Measurements from ENCODE around the gene CIB4. TPM values are rescaled to one million over a fixed set of nuclear protein-coding genes. Genes with fewer than 3 reads are reported as not detected.

The CIB4 gene
- total RNA-seq, 1 experiment from 2014 or later: not detected

DNA sequence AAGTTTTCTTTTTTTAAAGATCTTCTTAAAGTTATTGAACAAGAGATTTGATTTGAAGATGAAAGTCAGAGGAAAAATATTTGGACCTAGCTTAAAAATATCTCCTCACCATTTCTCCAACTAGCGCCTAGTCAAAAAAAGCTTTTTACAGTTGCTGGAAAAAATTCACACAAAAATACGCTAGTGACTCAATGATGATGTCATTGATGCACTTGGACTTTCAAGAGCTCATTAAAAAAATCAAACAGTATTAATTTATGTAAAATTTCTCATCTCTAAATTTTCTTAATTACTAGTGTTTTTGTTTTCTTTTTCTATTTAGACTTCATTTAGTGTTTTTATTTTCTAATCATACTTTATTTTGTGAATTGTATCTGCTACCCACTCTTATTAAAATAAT, 41.8 kb downstream of the CIB4 start:
- Mint-ChIP-seq H3K9me3 (ENCODE audit: unreplicated experiment) (no peaks in the 10 kb centered on the region), H3K4me1 (ENCODE audit: low read depth, unreplicated experiment) (no peaks in the 10 kb centered on the region), H3K4me3 (ENCODE audit: unreplicated experiment) (no peak overlapping the region), H3K36me3 (ENCODE audit: insufficient read depth, unreplicated experiment) (no peaks in the 10 kb centered on the region), H3K27me3 (ENCODE audit: insufficient read depth, unreplicated experiment) (peaks cover 17% of the 10 kb centered on the region), H3K27ac (ENCODE audit: unreplicated experiment) (no peak overlapping the region)
- Histone ChIP-seq H3K36me3 (ENCODE audit: control insufficient read depth, insufficient read depth, low read length) (no peaks in the 10 kb centered on the region), H3K4me1 (no peaks in the 10 kb centered on the region), H3K9me3 (no peaks in the 10 kb centered on the region), H3K27me3 (replicated peaks; ENCODE audit: control insufficient read depth, insufficient read depth, low read length) (no peaks in the 10 kb centered on the region), H3K4me3 (ENCODE audit: low read depth, low read length) (no peak overlapping the region)
- POLR2A ChIA-PET: no interaction called here
- intact Hi-C loops (cut with micrococcal nuclease; ENCODE audit: unreplicated experiment): no loop called here
- no peak for DNase-seq
- TF ChIP-seq, protein P1, sequence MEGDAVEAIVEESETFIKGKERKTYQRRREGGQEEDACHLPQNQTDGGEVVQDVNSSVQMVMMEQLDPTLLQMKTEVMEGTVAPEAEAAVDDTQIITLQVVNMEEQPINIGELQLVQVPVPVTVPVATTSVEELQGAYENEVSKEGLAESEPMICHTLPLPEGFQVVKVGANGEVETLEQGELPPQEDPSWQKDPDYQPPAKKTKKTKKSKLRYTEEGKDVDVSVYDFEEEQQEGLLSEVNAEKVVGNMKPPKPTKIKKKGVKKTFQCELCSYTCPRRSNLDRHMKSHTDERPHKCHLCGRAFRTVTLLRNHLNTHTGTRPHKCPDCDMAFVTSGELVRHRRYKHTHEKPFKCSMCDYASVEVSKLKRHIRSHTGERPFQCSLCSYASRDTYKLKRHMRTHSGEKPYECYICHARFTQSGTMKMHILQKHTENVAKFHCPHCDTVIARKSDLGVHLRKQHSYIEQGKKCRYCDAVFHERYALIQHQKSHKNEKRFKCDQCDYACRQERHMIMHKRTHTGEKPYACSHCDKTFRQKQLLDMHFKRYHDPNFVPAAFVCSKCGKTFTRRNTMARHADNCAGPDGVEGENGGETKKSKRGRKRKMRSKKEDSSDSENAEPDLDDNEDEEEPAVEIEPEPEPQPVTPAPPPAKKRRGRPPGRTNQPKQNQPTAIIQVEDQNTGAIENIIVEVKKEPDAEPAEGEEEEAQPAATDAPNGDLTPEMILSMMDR (IDR thresholded peaks at IDR 0.05; ENCODE audit: insufficient read depth in 1 of 2, low read depth in 1 of 2, low read length in 1 of 2, severe bottlenecking in 1 of 2, unreplicated experiment in 1 of 2): no peak
- BruUV-seq (replicated peaks): no TSS peak
- CTCF ChIA-PET: interaction anchor here (0.6 kb wide), 1 partner anchor 9 kb away, joined by 4 read pairs; no protein-coding TSS in a partner anchor

DNA sequence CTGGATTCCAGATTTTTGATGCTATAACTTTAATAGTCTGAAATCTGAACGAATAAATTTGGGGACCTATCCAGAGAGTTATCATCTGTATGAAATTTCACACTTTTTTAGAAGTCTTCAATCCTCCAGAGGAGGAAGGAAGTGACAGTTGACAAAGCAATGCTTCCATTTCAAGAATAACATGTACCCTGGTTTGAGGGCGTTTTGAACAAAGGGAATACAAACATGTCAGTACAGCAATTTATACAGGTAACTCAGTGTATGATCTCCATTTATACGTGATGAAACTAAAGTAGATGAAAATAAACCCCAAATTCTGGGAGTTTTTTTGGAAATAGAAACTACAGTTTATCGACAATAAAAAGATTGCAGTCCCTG, 42.2 kb downstream of the CIB4 start:
- no peak overlapping the region for H3K27ac Mint-ChIP-seq (ENCODE audit: unreplicated experiment)
- BruUV-seq (replicated peaks): no TSS peak
- H3K4me1 Mint-ChIP-seq (ENCODE audit: low read depth, unreplicated experiment): no peaks in the 10 kb centered on the region
- CTCF ChIA-PET: interaction anchor here (0.6 kb wide), 1 partner anchor 9 kb away, joined by 4 read pairs; no protein-coding TSS in a partner anchor
- Histone ChIP-seq H3K9me3 (no peaks in the 10 kb centered on the region), H3K27me3 (replicated peaks; ENCODE audit: control insufficient read depth, insufficient read depth, low read length) (no peaks in the 10 kb centered on the region), H3K4me3 (ENCODE audit: low read depth, low read length) (no peak overlapping the region), H3K4me1 (no peaks in the 10 kb centered on the region), H3K36me3 (ENCODE audit: control insufficient read depth, insufficient read depth, low read length) (no peaks in the 10 kb centered on the region)
- no peak overlapping the region for H3K4me3 Mint-ChIP-seq (ENCODE audit: unreplicated experiment)
- POLR2A ChIA-PET: no interaction called here
- TF ChIP-seq, protein P1 (IDR thresholded peaks at IDR 0.05; ENCODE audit: insufficient read depth in 1 of 2, low read depth in 1 of 2, low read length in 1 of 2, severe bottlenecking in 1 of 2, unreplicated experiment in 1 of 2): no peak
- intact Hi-C loops (cut with micrococcal nuclease; ENCODE audit: unreplicated experiment): no loop called here
- H3K27me3 Mint-ChIP-seq (ENCODE audit: insufficient read depth, unreplicated experiment): peaks cover 17% of the 10 kb centered on the region
- no peaks in the 10 kb centered on the region for H3K36me3 Mint-ChIP-seq (ENCODE audit: insufficient read depth, unreplicated experiment)
- H3K9me3 Mint-ChIP-seq (ENCODE audit: unreplicated experiment): no peaks in the 10 kb centered on the region
- no peak for DNase-seq

DNA sequence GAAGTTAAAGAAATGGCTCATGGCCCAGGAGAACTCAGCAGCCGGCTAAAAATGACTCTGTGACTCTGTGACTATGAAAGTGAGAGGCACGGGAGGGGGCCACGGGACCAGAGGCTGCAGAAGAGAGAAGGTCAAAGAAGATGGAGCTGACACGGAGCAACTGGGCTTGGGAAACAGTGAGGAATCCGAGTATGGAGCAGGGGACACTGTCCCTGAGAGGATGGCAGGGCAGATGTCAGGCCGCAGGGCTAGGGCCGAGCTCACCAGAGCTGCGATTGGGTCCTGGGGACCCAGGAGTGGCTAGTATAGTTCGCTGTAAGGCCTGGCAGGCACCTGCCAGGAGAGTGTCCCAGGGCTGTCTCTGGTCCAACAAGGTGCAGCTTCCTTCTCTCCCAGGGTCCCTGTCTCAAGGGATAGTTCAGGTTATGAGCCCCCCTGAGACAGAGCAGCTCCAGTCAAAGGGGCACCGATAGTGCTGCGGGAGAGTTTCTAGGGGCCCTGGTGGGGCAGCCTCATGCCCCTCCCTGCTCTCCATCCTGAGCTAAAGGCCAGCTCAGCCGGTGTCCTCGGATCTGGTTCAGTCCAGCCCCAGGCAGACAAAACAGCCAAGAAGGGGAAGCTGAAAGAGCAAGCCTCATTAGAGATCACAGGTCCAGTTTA, 42.7 kb downstream of the CIB4 start:
- H3K27me3 ChIP-seq (replicated peaks; ENCODE audit: control insufficient read depth, insufficient read depth, low read length): no peaks in the 10 kb centered on the region
- BruUV-seq (replicated peaks): no TSS peak
- DNase-seq: no peak
- no peak overlapping the region for H3K4me3 ChIP-seq (ENCODE audit: low read depth, low read length)
- H3K27ac Mint-ChIP-seq (ENCODE audit: unreplicated experiment): no peak overlapping the region
- peaks cover 17% of the 10 kb centered on the region for H3K27me3 Mint-ChIP-seq (ENCODE audit: insufficient read depth, unreplicated experiment)
- no peaks in the 10 kb centered on the region for H3K9me3 ChIP-seq
- TF ChIP-seq, protein P1 (IDR thresholded peaks at IDR 0.05; ENCODE audit: insufficient read depth in 1 of 2, low read depth in 1 of 2, low read length in 1 of 2, severe bottlenecking in 1 of 2, unreplicated experiment in 1 of 2): no peak
- intact Hi-C loops (cut with micrococcal nuclease; ENCODE audit: unreplicated experiment): no loop called here
- no peaks in the 10 kb centered on the region for H3K36me3 Mint-ChIP-seq (ENCODE audit: insufficient read depth, unreplicated experiment)
- H3K4me1 ChIP-seq: no peaks in the 10 kb centered on the region
- CTCF ChIA-PET: no interaction called here
- H3K4me1 Mint-ChIP-seq (ENCODE audit: low read depth, unreplicated experiment): no peaks in the 10 kb centered on the region
- no peak overlapping the region for H3K4me3 Mint-ChIP-seq (ENCODE audit: unreplicated experiment)
- POLR2A ChIA-PET: no interaction called here
- H3K36me3 ChIP-seq (ENCODE audit: control insufficient read depth, insufficient read depth, low read length): no peaks in the 10 kb centered on the region
- H3K9me3 Mint-ChIP-seq (ENCODE audit: unreplicated experiment): no peaks in the 10 kb centered on the region

Measured in Caco-2 (cell line).